ENCODE measurements around the gene PKD1.

PKD1 gene

DNA sequence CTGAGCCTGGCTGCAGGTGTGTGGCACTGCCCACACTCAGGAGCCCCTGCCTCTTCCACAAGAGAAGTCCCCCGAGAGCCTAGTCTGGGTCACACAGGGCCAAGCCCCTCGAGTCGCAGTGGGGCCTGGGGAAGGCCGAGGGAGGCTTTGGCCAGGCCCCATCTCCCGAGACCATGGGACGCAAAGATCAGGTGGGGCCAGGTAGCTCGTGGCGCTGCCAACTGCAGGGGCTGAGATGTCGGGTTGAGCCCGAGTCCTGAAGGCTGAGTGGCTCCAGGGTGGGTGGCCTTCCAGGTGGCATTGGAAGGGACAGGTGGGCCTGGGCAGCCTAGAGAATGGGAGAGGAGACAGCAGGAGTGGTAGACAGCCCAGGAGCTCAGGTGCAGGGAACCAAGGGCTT is 26.2 kb upstream of the PKD1 start:
- no peak for DNase-seq (ENCODE audit: insufficient read length, low spot score)
- FAIRE-seq, result no peak

DNA sequence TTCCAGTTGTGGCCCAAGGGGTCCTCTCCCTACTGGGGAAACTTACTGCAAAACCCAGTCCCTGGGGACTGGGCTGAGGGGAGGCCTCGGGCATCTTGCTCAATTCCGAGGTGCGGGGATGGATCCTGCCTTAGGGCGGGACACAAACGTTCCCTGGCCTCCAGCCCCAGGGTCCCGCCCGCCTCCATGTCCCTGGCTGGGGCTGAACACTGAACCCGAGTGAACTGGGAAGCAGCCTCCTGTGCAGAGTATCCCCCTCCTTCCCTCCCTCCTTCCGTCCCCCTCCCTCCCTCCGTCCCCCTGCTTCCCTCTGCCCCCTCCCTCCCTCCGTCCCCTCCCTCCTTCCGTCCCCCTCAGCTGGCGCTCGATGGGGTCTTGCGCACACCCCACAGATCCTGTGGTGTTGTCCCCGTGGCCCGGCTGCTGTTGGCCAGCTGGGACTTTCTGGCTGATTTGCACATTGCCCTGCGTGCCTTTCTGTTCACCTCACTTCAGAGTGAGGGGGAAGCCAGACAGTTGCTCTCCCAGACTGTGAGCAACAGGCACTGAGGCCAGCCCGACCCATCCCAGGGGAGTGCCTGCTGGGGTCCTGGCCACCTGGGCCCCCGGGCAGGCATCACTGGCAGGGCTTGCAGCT is 25.3 kb upstream of the PKD1 start:
- no peak for FAIRE-seq

More for the DNA sequence above, 26.2 kb upstream of the PKD1 start:
- TF ChIP-seq, protein P1, sequence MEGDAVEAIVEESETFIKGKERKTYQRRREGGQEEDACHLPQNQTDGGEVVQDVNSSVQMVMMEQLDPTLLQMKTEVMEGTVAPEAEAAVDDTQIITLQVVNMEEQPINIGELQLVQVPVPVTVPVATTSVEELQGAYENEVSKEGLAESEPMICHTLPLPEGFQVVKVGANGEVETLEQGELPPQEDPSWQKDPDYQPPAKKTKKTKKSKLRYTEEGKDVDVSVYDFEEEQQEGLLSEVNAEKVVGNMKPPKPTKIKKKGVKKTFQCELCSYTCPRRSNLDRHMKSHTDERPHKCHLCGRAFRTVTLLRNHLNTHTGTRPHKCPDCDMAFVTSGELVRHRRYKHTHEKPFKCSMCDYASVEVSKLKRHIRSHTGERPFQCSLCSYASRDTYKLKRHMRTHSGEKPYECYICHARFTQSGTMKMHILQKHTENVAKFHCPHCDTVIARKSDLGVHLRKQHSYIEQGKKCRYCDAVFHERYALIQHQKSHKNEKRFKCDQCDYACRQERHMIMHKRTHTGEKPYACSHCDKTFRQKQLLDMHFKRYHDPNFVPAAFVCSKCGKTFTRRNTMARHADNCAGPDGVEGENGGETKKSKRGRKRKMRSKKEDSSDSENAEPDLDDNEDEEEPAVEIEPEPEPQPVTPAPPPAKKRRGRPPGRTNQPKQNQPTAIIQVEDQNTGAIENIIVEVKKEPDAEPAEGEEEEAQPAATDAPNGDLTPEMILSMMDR (IDR thresholded peaks at IDR 0.05; ENCODE audit: insufficient read depth, missing control alignments), result no peak

DNA sequence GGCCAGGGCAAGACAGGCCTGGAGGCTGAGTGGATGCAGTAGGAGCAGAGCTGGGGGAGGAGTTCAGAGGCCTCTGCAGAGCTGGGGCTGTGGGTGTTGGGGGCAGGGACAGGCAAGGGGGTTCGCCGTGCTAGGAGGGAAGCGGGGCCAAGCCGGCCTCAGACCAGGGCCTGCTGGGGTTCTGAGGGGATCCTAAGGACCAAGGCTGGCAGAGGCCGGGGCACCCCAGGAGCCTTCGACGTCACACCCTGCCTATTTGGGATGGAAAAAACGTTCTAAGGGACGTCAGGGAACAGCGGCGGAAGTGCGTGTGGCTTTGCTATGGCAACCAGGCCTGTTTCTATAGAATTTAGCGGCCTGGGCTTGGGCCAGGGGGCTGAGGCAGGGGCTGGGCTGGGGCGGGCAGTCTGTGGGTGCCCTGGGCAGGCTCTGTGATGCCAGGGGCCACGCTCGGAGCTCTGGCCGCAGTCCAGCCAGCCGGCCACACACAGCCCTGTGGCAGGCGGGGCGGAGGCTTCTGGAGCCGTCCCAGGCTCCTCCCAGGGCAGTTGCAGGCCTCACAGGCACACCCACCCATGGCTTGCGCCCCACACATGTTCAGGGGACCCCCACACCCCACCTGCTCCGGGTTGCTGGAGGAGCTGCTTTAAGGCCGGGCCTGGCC is 23.6 kb upstream of the PKD1 start:
- TF ChIP-seq, protein P1 (IDR thresholded peaks at IDR 0.05; ENCODE audit: insufficient read depth, missing control alignments), result no peak
- no peak for FAIRE-seq
- DNase-seq (ENCODE audit: insufficient read length, low spot score), result no peak

More for the DNA sequence above, 25.3 kb upstream of the PKD1 start:
- TF ChIP-seq, protein P1 (IDR thresholded peaks at IDR 0.05; ENCODE audit: insufficient read depth, missing control alignments), result no peak
- no peak for DNase-seq (ENCODE audit: insufficient read length, low spot score)

DNA sequence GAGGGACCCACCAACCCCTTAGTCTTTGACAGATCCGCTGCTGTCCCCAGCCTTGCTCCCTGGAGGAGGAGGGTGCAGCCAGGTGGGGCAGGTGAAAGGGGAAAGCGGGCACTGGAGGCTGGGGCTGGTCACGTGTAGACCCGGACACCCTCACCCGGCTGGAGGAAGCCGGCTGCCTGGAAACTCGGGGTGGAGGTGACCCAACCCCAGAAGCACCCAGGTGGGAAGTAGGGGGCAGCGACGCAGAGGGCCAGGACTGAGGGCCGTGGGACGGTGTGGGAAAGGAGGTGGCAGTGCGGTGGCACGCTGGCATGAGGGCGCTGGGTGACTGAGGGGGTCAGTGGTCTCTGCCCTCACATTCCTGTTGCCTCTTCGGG is 22.6 kb upstream of the PKD1 start:
- FAIRE-seq (no peak), DNase-seq (ENCODE audit: insufficient read length, low spot score) (no peak)
- TF ChIP-seq, protein P1 (IDR thresholded peaks at IDR 0.05; ENCODE audit: insufficient read depth, missing control alignments), result no peak

DNA sequence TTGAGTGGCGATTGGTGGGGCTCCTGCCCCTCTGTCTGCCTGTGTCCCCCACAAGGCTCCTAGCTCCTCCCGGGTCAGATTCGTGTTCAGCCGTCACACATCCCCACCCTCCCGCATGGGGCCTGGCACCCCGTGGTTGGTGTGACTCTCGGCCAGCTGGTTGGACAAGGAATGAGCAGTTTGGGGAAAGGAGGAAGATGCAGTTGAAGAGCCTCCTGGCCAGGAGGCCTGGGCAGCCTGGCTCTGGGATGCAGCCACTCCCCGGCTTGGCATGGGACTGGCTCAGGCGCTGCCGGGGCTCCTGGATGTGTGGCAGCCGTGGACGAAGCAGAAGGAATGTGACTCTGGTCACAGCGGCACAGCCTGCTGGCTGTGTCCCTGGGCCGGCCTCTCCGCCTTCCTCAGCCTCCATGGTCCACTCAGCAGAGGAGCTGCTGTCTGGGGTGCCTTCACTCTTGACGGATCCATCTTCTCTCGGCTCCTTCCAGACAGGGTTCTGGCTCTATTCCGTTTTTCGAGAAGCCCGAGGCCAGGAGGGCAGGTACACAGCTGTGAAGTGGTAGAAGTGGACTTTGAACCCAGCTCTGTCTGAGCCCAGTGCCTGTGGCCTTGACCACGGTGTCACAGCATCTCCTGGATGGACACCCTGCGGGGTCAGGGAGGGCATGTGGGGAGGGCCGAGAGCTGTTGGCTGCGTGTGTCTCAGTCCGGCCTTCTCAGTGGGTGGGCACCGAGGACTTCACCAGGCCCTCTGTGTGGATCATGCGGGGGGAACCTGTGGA is 22.0 kb upstream of the PKD1 start:
- no peak for FAIRE-seq
- DNase-seq (ENCODE audit: insufficient read length, low spot score), result no peak

DNA sequence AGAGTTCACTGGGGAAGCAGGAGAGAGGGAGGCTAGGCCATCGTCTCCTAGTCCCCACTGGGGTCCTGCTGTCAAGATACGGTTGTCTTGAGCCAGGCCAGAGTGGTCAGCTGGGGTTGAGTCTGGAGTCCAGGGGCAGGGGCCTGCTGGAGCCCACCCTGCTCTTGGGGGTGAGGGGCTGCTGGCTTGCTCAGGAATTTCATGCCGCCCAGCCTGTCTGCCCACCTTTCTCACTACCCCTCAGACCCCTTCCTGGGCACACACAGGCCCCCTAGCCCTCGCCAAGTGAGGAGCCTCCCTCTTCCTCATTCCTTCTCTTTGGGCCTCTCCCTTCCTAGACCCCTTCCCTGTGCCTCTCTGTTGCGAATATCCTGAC is 21.1 kb upstream of the PKD1 start:
- TF ChIP-seq, protein P1 (IDR thresholded peaks at IDR 0.05; ENCODE audit: insufficient read depth, missing control alignments), result no peak
- DNase-seq (ENCODE audit: insufficient read length, low spot score), result no peak
- FAIRE-seq, result no peak

More for the DNA sequence above, 22.0 kb upstream of the PKD1 start:
- TF ChIP-seq, protein P1 (IDR thresholded peaks at IDR 0.05; ENCODE audit: insufficient read depth, missing control alignments), result no peak

All from D721Med (cell line).